ENCODE measurements around the gene EGLN2.
"Not testable (repeated sequence)": the region's sequence is repeated elsewhere in the genome, so short reads cannot be mapped to it uniquely, and the experiment has no call there.

The EGLN2 gene

GRCh38 chr19:40815223-40815622 lies 16.2 kb downstream of the EGLN2 start:
- TF ChIP-seq POU2F2 (IDR thresholded peaks at IDR 0.05; ENCODE audit: low read depth, low read length) (no peak), POLR2A (IDR thresholded peaks at IDR 0.05; ENCODE audit: low read depth, low read length) (no peak), TAF1 (IDR thresholded peaks at IDR 0.05; ENCODE audit: low read depth, low read length) (no peak), POLR2AphosphoS5 (IDR thresholded peaks at IDR 0.05; ENCODE audit: low read depth, low read length) (no peak), SPI1 (IDR thresholded peaks at IDR 0.05; ENCODE audit: low read depth, low read length) (no peak), PAX5 (IDR thresholded peaks at IDR 0.05; ENCODE audit: insufficient read depth, low read length, severe bottlenecking) (no peak)
- no peak for FAIRE-seq
- DNase-seq (ENCODE audit: insufficient read length, low spot score), result no peak

- DNase-seq (ENCODE audit: insufficient read length, low spot score), result not testable (repeated sequence)
- FAIRE-seq, result peak; percentile 93
Measured at GRCh38 chr19:40818480-40819399, 19.7 kb downstream of the EGLN2 start.

- FAIRE-seq; DNase-seq (ENCODE audit: insufficient read length, low spot score): not testable (repeated sequence)
Measured at GRCh38 chr19:40819479-40820234, 20.7 kb downstream of the EGLN2 start.

GRCh38 chr19:40822161-40822560 lies 23.2 kb downstream of the EGLN2 start:
- DNase-seq (ENCODE audit: insufficient read length, low spot score) (no peak), FAIRE-seq (no peak)
- TF ChIP-seq POLR2AphosphoS5 (IDR thresholded peaks at IDR 0.05; ENCODE audit: low read depth, low read length) (no peak), SPI1 (IDR thresholded peaks at IDR 0.05; ENCODE audit: low read depth, low read length) (no peak), POU2F2 (IDR thresholded peaks at IDR 0.05; ENCODE audit: low read depth, low read length) (no peak), PAX5 (IDR thresholded peaks at IDR 0.05; ENCODE audit: insufficient read depth, low read length, severe bottlenecking) (no peak), TAF1 (IDR thresholded peaks at IDR 0.05; ENCODE audit: low read depth, low read length) (no peak), POLR2A (IDR thresholded peaks at IDR 0.05; ENCODE audit: low read depth, low read length) (no peak)

GRCh38 chr19:40822704-40823553 lies 23.9 kb downstream of the EGLN2 start:
- TF ChIP-seq SPI1 (IDR thresholded peaks at IDR 0.05; ENCODE audit: low read depth, low read length), result peak; percentile 71
- FAIRE-seq; DNase-seq (ENCODE audit: insufficient read length, low spot score): not testable (repeated sequence)

- DNase-seq (ENCODE audit: insufficient read length, low spot score); FAIRE-seq: not testable (repeated sequence)
Measured at GRCh38 chr19:40824916-40825315, 25.9 kb downstream of the EGLN2 start.

DNA sequence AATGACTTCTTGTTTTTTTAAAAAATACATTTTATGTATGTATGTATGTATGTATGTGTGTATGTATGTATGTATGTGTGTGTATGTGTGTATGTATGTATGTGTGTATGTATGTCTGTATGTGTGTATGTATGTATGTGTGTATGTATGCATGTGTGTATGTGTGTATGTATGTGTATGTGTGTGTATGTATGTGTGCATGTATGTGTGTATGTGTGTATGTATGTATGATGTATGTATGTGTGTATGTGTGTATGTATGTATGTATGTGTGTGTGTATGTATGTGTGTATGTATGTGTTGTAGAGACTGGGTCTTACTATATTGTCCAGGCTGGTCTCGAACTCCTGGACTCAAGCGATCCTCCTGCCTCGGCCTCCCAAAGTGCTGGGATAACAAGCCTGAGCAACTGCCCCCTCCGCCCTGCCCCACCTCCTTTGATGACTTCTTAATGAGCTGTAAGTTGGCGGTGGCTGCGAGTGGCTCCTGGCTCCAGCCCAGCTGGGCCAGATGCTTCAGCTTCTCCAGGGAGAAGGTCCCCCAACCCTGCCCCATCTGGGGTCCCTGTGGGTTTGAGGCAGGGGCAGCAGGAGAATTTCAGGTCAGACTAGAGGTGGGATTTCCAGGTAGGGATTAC lies 26.6 kb downstream of the EGLN2 start:
- DNase-seq (ENCODE audit: insufficient read length, low spot score), result not testable (repeated sequence)
- FAIRE-seq, result peak; percentile 38

DNA sequence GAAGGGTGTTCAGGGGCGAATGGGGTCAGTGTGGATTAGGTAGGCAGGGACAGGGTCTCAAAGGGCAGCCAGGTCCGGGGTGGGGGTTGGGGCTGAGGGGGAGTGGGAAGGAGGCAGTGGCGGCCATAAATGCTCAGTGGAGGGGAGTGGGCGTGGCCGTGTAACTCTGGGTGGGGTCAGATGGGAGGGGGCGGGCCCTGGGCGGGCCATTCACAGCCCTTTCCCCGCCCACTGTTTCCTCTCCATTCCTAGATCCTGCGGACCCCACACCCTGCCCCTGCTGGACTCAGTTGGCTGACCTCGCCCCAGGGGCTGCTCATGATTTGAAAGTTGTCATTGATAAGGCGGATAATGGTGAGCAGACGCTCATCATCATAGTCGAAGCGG lies 27.3 kb downstream of the EGLN2 start:
- FAIRE-seq; DNase-seq (ENCODE audit: insufficient read length, low spot score): not testable (repeated sequence)

- not testable (repeated sequence) for FAIRE-seq; DNase-seq (ENCODE audit: insufficient read length, low spot score)
Measured at GRCh38 chr19:40826699-40827385, 27.9 kb downstream of the EGLN2 start.

- TF ChIP-seq POLR2A (IDR thresholded peaks at IDR 0.05; ENCODE audit: low read depth, low read length) (no peak), SPI1 (IDR thresholded peaks at IDR 0.05; ENCODE audit: low read depth, low read length) (no peak), PAX5 (IDR thresholded peaks at IDR 0.05; ENCODE audit: insufficient read depth, low read length, severe bottlenecking) (no peak), POU2F2 (IDR thresholded peaks at IDR 0.05; ENCODE audit: low read depth, low read length) (no peak), TAF1 (IDR thresholded peaks at IDR 0.05; ENCODE audit: low read depth, low read length) (no peak), POLR2AphosphoS5 (IDR thresholded peaks at IDR 0.05; ENCODE audit: low read depth, low read length) (no peak)
- FAIRE-seq (no peak), DNase-seq (ENCODE audit: insufficient read length, low spot score) (no peak)
Measured at GRCh38 chr19:40827386-40828247, 28.6 kb downstream of the EGLN2 start.

Measured in GM12891 (cell line).